ENCODE results near the gene DUOX1.
A peak's percentile ranks its signal among the peaks of the same experiment; 100 is the strongest.
"Not testable (repeated sequence)": the region's sequence is repeated elsewhere in the genome, so short reads cannot be mapped to it uniquely, and the experiment has no call there.

The DUOX1 gene

DNA sequence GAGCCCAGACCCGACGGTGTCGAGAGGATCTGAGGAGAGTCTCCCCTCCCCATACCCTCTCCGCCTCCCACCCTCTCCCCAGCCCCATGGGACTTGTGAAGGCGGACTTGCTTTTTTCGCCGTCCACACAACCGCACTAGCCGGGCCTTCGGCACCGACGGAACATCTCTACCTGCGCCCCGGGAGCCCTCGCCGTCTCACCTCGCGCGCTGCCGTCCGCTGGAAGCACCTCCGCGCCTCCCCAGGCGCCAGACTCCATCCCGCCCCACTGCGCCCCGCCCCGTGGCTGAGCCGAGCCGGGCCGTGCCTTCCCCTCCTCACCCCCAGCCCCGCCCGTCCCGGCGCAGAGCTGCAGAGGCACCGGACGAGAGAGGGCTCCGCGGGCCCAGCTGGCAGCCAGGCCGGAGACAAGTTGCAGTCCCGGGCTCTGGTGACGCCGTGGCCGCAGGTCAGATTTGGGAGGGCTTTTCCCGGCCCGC lies at the start of gene DUOX1, which contains the start of gene DUOXA1:
Gene DUOX1 (plus strand): TSS at position 344 of the 479 bp plus-strand sequence. CDS start 1,973 bp downstream, outside the sequence.
Gene DUOXA1 (minus strand): TSS at position 229 of the 479 bp plus-strand sequence. CDS start 6,865 bp downstream, outside the sequence.
- DNase-seq (ENCODE audit: low spot score): peak; percentile 67

- DNase-seq (ENCODE audit: low spot score): not testable (repeated sequence)
These were observed 49.2 kb upstream of the DUOX1 start for GRCh38 chr15:45080593-45080992.

DNA sequence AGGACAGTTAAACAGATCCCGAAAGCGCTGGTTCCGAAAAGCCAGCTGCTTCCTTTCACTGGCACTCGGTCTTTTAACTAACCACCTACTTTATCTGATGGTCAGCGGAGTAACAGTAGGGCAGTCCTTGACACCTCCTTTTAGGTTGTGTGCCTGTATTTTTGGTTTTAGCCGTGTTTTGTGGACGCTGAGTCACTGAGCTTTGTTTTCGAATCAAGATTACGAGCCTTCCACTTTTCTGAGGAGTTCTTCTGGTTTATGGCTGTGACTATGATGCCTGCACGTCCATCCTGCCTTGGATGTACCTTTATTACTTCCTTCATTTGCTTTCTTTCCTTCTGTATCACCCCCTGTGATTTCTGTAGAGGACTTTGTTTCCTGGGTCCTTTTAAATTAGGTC lies 47.4 kb upstream of the DUOX1 start:
- not testable (repeated sequence) for DNase-seq (ENCODE audit: low spot score)

DNA sequence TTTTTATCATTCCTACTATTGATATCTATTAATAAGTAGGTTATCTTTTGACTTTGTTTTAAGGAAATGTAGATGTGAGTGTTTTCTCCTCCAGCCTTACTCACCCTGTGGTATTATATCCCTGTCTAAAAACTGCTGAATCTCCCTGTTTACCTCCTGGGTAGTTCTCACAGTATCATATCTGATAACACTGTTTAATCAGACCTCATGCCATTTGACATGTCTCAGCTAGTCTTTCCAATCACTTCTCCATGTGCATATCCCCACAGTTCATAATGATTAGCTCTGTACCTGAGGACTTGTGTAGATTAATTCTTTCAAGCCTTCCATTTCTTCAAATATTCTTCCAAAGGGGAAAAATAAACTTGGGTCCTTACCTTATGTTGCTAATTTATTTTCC lies 46.6 kb upstream of the DUOX1 start:
- DNase-seq (ENCODE audit: low spot score): no peak

DNA sequence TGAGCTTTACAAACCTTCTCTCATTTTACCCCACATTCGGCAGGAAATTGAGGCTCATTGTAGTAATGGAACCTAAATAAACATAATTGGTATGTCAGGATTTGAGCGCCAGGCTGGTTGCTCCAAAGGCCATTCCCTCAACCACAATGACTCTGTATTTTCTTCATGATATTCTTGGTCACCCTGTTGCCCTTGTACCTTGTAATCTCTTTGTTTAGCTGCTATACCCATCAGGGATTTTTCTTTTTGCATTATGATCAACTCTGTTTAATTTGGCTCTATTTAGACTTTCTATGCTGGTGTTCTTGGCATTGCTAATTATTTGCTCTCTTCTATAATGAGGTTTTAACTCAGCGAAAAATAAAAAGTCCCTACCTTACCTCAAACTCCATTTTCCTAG lies 45.6 kb upstream of the DUOX1 start:
- DNase-seq (ENCODE audit: low spot score): no peak

DNA sequence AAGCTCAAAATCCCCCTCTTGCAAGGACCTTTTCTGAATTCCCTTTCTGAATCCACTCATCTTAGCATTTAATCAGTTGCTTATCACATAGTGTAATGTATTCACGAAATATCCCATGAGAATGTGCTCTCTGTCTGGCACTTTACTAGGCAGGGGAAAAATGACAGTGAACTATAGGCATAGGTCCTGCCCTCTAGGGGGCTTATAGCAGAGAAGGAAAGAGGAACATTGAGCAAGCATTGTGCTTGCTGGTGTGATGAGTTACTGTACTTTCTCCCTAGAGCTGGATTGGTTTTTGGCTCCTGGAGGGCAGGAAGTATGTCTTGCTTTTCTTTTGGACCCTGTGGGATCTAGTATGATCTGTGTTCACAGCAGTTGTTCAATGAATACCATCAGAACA lies 42.3 kb upstream of the DUOX1 start:
- no peak for DNase-seq (ENCODE audit: low spot score)

- DNase-seq (ENCODE audit: low spot score): no peak
These were observed 40.7 kb upstream of the DUOX1 start for GRCh38 chr15:45088801-45089711.

- no peak for DNase-seq (ENCODE audit: low spot score)
These were observed 40.0 kb upstream of the DUOX1 start for GRCh38 chr15:45089712-45090373.

DNA sequence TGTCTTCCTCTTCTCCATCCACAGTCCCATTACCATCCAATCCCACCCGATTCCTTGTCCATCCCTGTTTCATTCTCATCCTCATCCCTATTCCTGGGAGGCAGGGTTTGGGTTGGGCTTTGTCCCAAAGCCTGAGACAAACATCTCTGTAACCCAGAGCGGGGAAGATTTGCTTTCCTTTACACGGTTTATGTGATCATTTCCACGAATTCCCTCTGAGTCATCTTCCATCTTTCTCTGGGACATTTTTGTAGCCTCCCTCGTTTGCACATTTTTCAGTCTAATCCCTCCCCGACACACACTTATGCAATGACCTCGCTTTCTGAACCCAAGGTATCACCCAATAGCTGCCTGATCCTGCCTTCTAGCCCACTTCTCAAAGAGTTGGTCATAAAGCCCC lies 38.6 kb upstream of the DUOX1 start:
- no peak for DNase-seq (ENCODE audit: low spot score)

DNA sequence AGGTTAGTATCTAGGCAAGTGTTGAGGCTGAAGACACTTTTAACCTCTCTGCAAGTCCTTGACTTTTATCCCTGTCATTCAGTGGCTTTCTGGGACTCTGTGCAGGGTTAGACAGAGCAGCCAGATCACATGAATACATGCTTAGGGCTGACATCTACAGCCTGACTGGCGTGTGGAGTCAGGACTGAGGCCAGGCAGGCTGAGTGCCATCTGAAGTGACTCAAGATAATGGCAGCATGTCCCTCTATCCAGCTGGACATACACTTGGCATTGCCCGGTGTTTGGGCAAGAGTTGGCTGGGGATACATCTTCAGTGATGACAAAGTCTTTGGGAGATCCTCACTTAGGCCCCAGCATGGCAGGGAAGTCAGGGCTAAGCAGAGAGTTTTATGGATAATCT lies 38.2 kb upstream of the DUOX1 start:
- DNase-seq (ENCODE audit: low spot score): no peak

DNA sequence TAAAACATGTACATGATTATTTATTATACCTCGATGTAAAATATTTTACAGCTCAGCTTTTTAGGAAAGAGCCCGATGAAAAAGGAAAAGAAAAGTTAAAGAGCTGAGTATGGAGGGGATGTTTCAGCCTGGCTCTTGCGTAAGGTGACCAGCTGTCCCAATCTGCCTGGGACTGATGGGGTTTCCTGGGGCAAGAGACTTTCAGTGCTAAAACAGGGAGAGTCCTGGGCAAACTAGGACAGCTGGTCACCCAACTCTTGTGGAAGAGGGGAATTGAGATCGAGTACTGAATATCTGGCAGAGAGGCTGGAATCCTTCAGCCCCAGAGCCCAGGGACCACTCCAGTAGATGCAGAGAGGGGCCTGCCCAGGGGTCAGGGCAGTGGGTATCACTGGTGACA lies 36.8 kb upstream of the DUOX1 start:
- DNase-seq (ENCODE audit: low spot score): no peak

DNA sequence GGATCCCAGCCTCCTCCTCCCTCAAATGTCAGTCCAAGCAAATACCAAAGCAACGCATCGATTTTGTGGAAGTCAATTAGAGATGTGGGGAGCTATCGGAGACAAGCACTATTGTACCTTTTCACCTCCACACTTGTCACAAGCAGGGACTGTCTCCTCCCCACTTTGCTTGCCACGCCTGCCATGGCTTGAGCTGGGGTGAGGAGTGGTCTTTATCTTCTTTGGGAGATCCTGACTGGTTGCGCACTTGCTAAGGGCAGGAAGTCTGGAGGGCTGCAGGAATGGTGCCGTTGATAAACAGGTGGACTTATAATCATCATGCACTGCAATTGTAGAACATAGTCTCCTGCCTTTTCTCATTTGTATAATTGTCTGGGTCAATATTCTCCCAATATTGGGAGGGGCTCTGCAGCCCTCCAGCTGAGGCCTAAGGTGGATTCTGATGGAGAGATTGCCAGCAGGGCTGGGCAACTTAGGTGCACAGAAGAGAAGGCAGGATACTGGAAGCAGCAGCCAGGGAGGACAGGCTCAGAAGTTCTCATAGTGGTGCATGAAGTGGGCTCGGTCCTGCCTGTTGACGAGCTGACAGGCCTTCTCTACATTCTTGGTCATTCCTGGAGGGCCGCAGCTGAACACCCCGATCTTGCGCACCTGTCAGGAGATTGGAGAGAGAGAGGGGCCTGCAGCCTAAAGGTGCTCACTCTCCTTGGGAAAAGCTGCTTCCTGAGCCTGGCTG lies 36.0 kb upstream of the DUOX1 start:
- no peak for DNase-seq (ENCODE audit: low spot score)

GRCh38 chr15:45094358-45094730 lies 35.5 kb upstream of the DUOX1 start:
- DNase-seq (ENCODE audit: low spot score): no peak

DNA sequence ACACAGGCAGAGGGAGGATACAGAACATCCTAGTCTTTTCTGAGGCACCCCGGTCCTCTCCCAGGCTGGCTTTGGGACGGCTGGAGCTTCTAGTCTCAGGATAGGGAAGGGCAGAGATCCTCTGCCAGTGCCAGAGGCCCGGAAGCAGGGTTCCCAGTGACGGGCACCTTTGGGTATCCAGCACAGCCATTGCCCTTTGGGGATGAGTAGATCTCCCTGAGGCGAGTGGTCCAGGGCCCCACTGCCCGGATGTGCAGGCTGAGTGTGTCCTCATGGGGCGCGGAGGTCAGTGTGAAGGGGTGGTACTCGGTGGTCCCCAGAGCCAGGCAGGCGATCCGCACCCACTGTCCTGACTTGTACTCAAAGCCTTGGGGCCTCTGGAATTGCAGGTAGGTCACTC lies 34.1 kb upstream of the DUOX1 start:
- no peak for DNase-seq (ENCODE audit: low spot score)

DNA sequence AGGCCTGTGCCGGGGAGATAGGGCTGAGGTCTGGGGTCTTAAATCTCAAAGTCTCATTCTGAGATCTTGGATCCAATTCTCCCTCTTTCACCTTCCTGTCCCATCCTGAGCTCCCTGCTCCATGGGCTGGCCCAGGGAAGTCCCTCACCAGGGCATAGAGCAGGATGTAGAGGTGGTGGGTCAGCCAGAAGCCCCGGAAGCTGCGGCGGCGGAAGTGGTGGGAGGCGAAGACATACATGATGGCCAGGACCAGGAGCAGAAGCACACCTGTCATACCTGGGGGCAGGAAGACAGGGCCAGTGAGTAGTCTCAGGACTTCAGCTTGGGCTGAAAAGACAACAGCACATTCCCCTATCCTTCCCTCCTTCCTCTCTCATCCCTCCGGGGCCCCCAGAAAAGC lies 32.3 kb upstream of the DUOX1 start:
- DNase-seq (ENCODE audit: low spot score): no peak

- no peak for DNase-seq (ENCODE audit: low spot score)
These were observed 30.1 kb upstream of the DUOX1 start for GRCh38 chr15:45099549-45100165.

DNA sequence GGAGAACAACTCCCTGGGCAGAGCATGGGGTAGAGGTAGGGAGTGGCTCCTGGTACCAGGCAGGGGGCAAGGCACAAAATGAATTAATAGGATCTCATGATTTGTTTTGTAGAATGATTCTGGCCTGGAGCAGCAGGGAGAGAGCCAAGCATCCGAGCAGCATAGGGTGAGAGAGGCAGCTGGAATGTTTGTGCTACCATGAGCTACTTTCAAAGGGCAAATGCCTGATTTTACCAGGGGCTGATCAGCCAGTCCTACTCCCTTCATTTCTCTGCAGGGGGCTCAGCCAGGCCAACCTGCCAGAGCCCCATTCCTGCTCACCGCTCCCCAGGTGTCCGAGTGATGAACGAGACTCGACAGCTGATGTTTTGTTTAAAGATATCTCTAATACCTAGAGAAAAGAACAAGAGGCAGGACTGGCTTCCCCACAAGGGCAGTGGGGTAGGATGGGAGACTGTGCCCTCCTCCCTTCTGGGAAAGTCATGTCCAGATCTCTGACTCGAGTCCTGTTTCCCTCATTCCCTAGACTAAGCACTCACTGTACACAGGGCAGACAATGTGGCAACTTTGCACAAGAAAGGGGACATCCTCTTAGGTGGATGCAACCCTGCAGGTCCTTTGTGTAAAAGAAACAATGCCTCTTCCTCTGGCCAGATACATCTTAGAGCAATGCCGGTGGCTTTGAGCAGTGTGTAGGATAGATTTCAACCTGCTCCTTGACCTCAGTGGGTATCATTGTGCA lies 28.7 kb upstream of the DUOX1 start:
- no peak for DNase-seq (ENCODE audit: low spot score)

- DNase-seq (ENCODE audit: low spot score): no peak
These were observed 28.0 kb upstream of the DUOX1 start for GRCh38 chr15:45101749-45102148.

DNA sequence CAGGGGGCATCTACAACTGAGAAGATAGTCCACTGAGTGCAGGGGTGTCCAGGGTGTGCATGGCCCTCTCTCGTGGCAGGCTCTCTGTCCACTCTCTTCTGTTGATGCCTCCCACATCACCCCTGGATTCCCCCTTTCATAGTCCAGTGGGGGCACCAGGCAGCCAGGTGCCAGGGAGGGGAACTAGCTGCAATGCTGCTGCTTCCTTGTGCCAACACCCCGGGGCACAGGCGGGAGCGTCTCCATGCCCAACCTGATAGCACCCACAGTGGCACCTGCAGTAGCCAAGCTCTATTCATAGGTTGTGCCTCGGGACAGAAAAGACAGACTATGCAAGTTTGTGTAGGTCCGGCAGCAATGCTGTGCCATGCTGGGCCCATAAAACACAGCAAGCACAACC lies 27.6 kb upstream of the DUOX1 start:
- DNase-seq (ENCODE audit: low spot score): no peak

DNA sequence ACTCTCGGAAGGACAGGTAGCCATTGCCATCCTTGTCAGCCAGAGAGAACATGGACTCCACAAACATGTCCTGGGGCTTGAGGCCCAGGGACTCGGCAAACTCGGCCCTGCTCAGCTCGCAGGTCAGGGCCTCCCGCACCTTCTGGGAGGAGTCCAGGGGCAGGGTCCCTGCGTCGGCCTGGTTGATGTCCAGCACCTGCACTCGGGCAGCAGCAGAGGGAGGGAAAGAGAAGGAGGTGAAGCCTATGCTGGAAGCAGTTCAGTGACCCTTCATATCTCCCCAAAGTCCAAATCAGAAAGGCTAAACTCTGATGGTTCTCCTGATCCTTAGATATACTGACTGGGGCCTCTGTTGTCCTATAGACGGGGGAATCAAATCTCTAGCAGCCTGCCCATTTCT lies 25.6 kb upstream of the DUOX1 start:
- not testable (repeated sequence) for DNase-seq (ENCODE audit: low spot score)

DNA sequence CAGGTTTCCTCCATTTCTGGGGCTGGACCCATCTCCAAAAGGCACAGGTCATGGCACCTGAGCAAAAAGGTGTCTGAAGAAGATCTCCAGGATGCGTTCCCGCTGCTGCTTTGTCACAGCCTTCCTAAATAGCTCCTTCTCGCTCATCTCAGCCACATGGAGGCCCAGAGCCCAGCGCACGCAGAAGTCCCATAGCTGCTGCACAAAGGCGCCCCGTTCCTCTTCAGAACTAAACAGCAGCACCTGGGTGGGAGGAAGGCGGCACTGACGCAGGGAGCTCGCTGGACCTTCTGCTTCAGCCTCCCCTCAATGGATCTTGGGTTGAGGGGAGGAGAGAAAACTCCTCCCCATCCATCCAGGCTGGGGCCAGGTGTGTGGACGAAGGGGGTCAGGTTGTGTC lies 24.2 kb upstream of the DUOX1 start:
- no peak for DNase-seq (ENCODE audit: low spot score)
